K562 (cell line): ENCODE data around the gene VAC14. TPM values are rescaled to one million over a fixed set of nuclear protein-coding genes. Genes with fewer than 3 reads are reported as not detected.

Experiments
- CREB3L1 ChIP-seq: fragments of 450-650 bp; IDR thresholded peaks from 2 replicates; pipeline ENCODE4 v1.6.1; 2014; ENCODE audit warnings: low read depth, mild to moderate bottlenecking, moderate library complexity, borderline replicate concordance
- DNMT1 ChIP-seq: fragments of 450-650 bp; IDR thresholded peaks from 2 replicates; pipeline ENCODE4 v1.6.1; 2016; ENCODE audit warnings: antibody characterized with exemption, mild to moderate bottlenecking
- FOXA3 ChIP-seq, 2 experiments: fragments of 450-650 bp in 1 of 2; sonication (generic) in 1 of 2; formaldehyde crosslinking; IDR thresholded peaks in 1 of 2; conservative IDR thresholded peaks in 1 of 2; 2 replicates each; pipeline versions ENCODE4 v1.4.0 to v1.8.0; 2020 to 2022; ENCODE audit warnings: mild to moderate bottlenecking in 2 of 2, missing genetic modification reagents in 1 of 2
- GMEB1 ChIP-seq: fragments of 250-450 bp; sonication (Bioruptor Pico); IDR thresholded peaks from 2 replicates; pipeline ENCODE4 v1.4.0; 2020; ENCODE audit warnings: mild to moderate bottlenecking
- HDAC3 ChIP-seq: fragments of 450-650 bp; IDR thresholded peaks from 2 replicates; pipeline ENCODE4 v1.6.1; 2018; ENCODE audit warnings: borderline replicate concordance, mild to moderate bottlenecking, moderate library complexity; ENCODE audit not compliant: partially characterized antibody
- HMG20B ChIP-seq: fragments of 250-450 bp; sonication (Bioruptor Pico); IDR thresholded peaks from 2 replicates; pipeline ENCODE4 v1.5.0; 2021; ENCODE audit warnings: mild to moderate bottlenecking
- HMGN3 ChIP-seq: IDR thresholded peaks from 2 replicates; pipeline ENCODE4 v1.6.1; 2011; ENCODE audit warnings: borderline replicate concordance, low read depth, mild to moderate bottlenecking, mixed read lengths, low read length; ENCODE audit not compliant: insufficient read length; ENCODE audit errors: extremely low read depth
- HNRNPH1 ChIP-seq: fragments of 200-400 bp; formaldehyde crosslinking; optimal IDR thresholded peaks from 2 replicates; pipeline ENCODE3; 2017; ENCODE audit warnings: low read depth, mild to moderate bottlenecking, low read length, moderate library complexity
- KDM5B ChIP-seq: fragments of 200-600 bp; sonication (generic); IDR thresholded peaks from 2 replicates; pipeline ENCODE4 v1.6.1; 2012; ENCODE audit warnings: low read depth, mild to moderate bottlenecking, moderate library complexity, low read length, control low read depth, inconsistent platforms; ENCODE audit not compliant: insufficient replicate concordance
- LCOR ChIP-seq: sonication (generic); formaldehyde crosslinking; IDR thresholded peaks from 2 replicates; pipeline ENCODE4 v1.8.0; 2022; ENCODE audit warnings: mild to moderate bottlenecking, missing genetic modification reagents
- MTA1 ChIP-seq: fragments of 450-650 bp; IDR thresholded peaks from 2 replicates; pipeline ENCODE4 v1.6.1; 2017; ENCODE audit warnings: borderline replicate concordance
- NFATC3 ChIP-seq: fragments of 450-650 bp; IDR thresholded peaks from 2 replicates; pipeline ENCODE4 v1.6.1; 2017; ENCODE audit warnings: mild to moderate bottlenecking
- NUFIP1 ChIP-seq: fragments of 450-650 bp; IDR thresholded peaks from 2 replicates; pipeline ENCODE4 v1.6.1; 2018; ENCODE audit not compliant: partially characterized antibody
- RAD51 ChIP-seq: fragments of 450-650 bp; IDR thresholded peaks from 2 replicates; pipeline ENCODE4 v1.7.1; 2016; ENCODE audit warnings: low read depth, mild to moderate bottlenecking, borderline replicate concordance
- THRAP3 ChIP-seq: fragments of 450-650 bp; IDR thresholded peaks from 2 replicates; pipeline ENCODE4 v1.6.1; 2016; ENCODE audit warnings: mild to moderate bottlenecking, inconsistent platforms, borderline replicate concordance
- TSC22D4 ChIP-seq: fragments of 450-650 bp; IDR thresholded peaks from 2 replicates; pipeline ENCODE4 v1.6.1; 2016; ENCODE audit warnings: missing genetic modification characterization, missing biosample characterization, control low read depth
- USF2 ChIP-seq: sonication (generic); formaldehyde crosslinking; IDR thresholded peaks from 2 replicates; pipeline ENCODE4 v1.5.0; 2020; ENCODE audit warnings: missing genetic modification reagents
- ZFP36 ChIP-seq: fragments of 150-350 bp; IDR thresholded peaks from 2 replicates; pipeline ENCODE4 v1.6.1; 2018; ENCODE audit warnings: low read length, low read depth; ENCODE audit not compliant: partially characterized antibody
- ZNF253 ChIP-seq: fragments of 250-450 bp; sonication (Bioruptor Pico); conservative IDR thresholded peaks from 2 replicates; pipeline ENCODE4 v1.6.1; 2021; ENCODE audit warnings: mild to moderate bottlenecking
- ZNF316 ChIP-seq: fragments of 450-650 bp; IDR thresholded peaks from 2 replicates; pipeline ENCODE4 v1.6.1; 2016
- ZNF586 ChIP-seq: fragments of 450-650 bp; formaldehyde crosslinking; conservative IDR thresholded peaks from 2 replicates; pipeline ENCODE4 v1.4.0; 2020; ENCODE audit warnings: mild to moderate bottlenecking, moderate library complexity
- ZNF766 ChIP-seq: fragments of 200-800 bp; sonication (Bioruptor generic); conservative IDR thresholded peaks from 2 replicates; pipeline ENCODE4 v1.6.1; 2016; ENCODE audit warnings: missing genetic modification characterization, missing compliant biosample characterization
- polyA plus RNA-seq, 8 experiments: library from polyadenylated mRNA; depleted of rRNA in 4 of 8; stranded (reverse) in 5 of 8; unstranded in 3 of 8; fragments of >200 nt; fragmentation: Nextera tagmentation in 2 of 8; fragmentation: Illumina TruSeq in 1 of 8; extraction: Ambion mirVana in 2 of 8; extraction: Trizol in 1 of 8; gene quantifications; 2 replicates each; pipeline versions ENCODE4 v1.2.1 to v1.2.3, GENCODE V29; 2011 to 2014; ENCODE audit warnings: inconsistent platforms in 1 of 8, missing spikeins in 1 of 8
- total RNA-seq, 7 experiments: library from RNA; depleted of rRNA in 6 of 7; stranded (reverse); fragments of >200 nt in 6 of 7; fragmentation: Illumina TruSeq in 2 of 7; extraction: Trizol in 2 of 7; gene quantifications; 2 replicates each; pipeline versions ENCODE4 v1.2.1 to v1.2.3, GENCODE V29; 2011 to 2021; ENCODE audit warnings: low replicate concordance in 1 of 7

VAC14 gene
- total and polyA plus RNA-seq, 9 of the 15 experiments (the other 6 are each of a cell fraction or from before 2014, with no cell fraction given) = 1.3 to 41.6 (median 26.6) TPM

GRCh38 chr16:70685061-70685937, 115.7 kb downstream of the VAC14 start (continued):
- TF ChIP-seq TSC22D4 (no peak), RAD51 (no peak), HMG20B (CRISPR knock-in tag) (no peak), ZNF586 (CRISPR knock-in tag) (no peak), HDAC3 (no peak), ZNF766 (CRISPR knock-in tag) (no peak), FOXA3 (CRISPR knock-in tag; conservative IDR thresholded peaks at IDR 0.05 in 1 of 2, IDR thresholded peaks at IDR 0.05 in 1 of 2) (0 out of 4 replicates have a peak, but pooled peaks of 1 of the 2 experiments have one; percentile 36), HNRNPH1 (no peak), USF2 (no peak), ZNF316 (no peak), DNMT1 (no peak), KDM5B (no peak), LCOR (CRISPR knock-in tag) (no peak), ZFP36 (no peak), GMEB1 (CRISPR knock-in tag) (no peak), NUFIP1 (no peak), THRAP3 (no peak), NFATC3 (no peak), MTA1 (no peak), CREB3L1 (0 out of 2 replicates have a peak, but pooled peaks have one; percentile 41), ZNF253 (CRISPR knock-in tag) (no peak), HMGN3 (peak; percentile 20)
